HG02884 (cell line): ENCODE data around the gene WFDC11.

Experiments used
- ATAC-seq: cut with Tn5 transposase; IDR thresholded peaks from one replicate; pipeline ENCODE4 v1.9.1; 2021; ENCODE audit warnings: mild to moderate bottlenecking, moderate library complexity; ENCODE audit not compliant: unreplicated experiment

WFDC11 gene

GRCh38 chr20:45629496-45630100 lies 40.4 kb downstream of the WFDC11 start, which contains the start of gene WFDC10A:
Gene WFDC10A (plus strand): TSS chr20:45629739. CDS start chr20:45629814, 75 bp downstream.
- no peak for ATAC-seq

DNA sequence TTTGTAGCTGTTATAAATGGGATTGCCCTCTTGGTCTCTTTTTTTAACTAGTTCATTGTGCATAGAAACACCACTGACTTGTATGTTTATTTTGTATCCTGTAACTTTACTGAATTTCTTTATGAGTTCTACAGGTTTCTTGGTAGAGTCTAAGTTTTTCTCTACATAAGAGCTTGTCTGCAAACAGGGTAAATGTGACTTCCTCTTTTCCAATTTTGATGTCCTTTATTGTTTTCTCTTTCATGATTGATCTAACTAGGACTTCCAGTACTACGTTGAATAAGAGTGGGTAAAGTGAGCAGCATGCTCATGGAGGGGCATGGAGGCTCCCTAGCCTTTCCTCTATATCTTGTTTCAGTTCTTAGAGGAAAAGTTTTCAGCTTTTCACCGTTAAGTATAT lies 43.5 kb downstream of the WFDC11 start:
- ATAC-seq: no peak

DNA sequence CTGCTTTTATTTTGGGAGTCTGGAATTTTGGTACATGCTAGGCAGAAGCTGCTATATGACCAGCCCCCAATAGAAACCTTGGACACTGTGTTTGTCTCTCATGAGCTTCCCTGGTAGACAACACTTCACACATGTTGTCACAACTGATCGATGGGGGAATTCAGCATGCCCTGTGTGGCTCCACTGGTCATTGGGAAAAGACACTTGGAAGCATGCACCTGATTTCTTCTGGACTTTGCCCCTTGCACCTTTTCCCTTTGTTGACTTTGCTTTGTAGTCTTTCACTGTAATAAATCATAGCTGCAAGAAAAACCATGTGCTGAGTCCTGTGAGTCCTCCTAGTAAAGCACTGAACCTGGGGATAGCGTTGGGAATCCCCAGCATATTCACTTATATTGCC lies 48.4 kb downstream of the WFDC11 start:
- ATAC-seq: no peak

DNA sequence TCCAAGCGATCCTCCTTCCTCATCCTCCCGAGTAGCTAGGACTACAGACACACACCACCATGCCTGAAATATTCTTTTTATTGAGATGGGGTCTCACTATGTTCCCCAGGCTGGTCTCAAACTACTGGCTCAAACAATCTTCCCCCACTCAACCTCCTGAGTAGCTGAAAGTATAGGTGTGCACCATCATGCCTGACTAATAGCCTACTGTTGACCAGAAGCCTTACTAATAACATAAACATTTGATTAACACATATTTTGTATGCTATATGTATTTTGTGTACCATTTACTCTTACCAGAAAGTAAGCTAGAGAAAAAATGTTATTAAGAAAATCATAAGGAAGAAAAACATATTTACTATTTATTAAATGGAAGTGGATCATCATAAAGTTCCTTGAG lies 52.4 kb downstream of the WFDC11 start:
- no peak for ATAC-seq

- ATAC-seq: no peak
Observed at GRCh38 chr20:45612314-45612713, 57.7 kb downstream of the WFDC11 start.

- ATAC-seq: no peak
Observed at GRCh38 chr20:45611054-45611453, 59.0 kb downstream of the WFDC11 start.

DNA sequence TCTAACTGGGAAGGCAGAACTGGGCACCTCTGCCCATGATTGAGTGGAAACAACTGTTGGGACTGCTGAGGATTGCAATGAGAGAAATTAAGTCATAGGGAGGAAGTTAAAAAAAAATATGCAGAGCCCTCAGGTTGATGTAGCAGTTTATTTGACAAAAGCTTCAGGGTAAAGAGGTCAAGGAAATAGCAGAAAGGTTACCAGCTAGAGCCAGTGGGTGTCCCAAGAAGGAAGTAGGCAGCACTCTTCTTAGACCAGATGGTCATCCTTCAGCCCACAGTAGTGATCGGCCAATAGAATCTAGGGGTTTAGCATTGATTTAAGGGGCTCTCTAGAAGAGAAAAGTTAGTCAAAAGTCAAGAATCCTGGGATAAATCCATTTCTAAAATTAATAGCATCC lies 62.2 kb downstream of the WFDC11 start:
- no peak for ATAC-seq
